H9 (cell line): ENCODE measurements around the gene MCRIP1. TPM values are rescaled to one million over a fixed set of nuclear protein-coding genes. Genes with fewer than 3 reads are reported as not detected.

Experiments used
- DNase-seq: peaks from one replicate; pipeline ENCODE4 v3.0.0-alpha.2; 2017
- H2AFZ ChIP-seq: one replicate; pipeline ENCODE4 v1.6.1; 2013; ENCODE audit warnings: mild to moderate bottlenecking, low read length, control low read depth, moderate library complexity
- H2AK5ac ChIP-seq: 2 replicates; pipeline ENCODE4 v1.6.1; 2013; ENCODE audit warnings: low read length, control low read depth, mixed read lengths; ENCODE audit not compliant: insufficient read length
- H2BK120ac ChIP-seq: one replicate; pipeline ENCODE4 v1.6.1; 2013; ENCODE audit warnings: low read depth, mild to moderate bottlenecking, low read length, control low read depth, inconsistent platforms; ENCODE audit not compliant: poor library complexity, severe bottlenecking
- H2BK12ac ChIP-seq: 2 replicates; pipeline ENCODE4 v1.6.1; 2013; ENCODE audit warnings: low read length, control low read depth, mixed read lengths, low read depth; ENCODE audit not compliant: insufficient read length
- H2BK15ac ChIP-seq: 2 replicates; pipeline ENCODE4 v1.6.1; 2013; ENCODE audit warnings: low read depth, low read length, control low read depth
- H2BK20ac ChIP-seq: one replicate; pipeline ENCODE4 v1.6.1; 2013; ENCODE audit warnings: low read depth, mild to moderate bottlenecking, low read length, control low read depth, inconsistent platforms; ENCODE audit not compliant: poor library complexity, severe bottlenecking
- H2BK5ac ChIP-seq: 2 replicates; pipeline ENCODE4 v1.6.1; 2013; ENCODE audit warnings: low read length, control low read depth, mixed read lengths; ENCODE audit not compliant: insufficient read length
- H3K14ac ChIP-seq: 2 replicates; pipeline ENCODE4 v1.6.1; 2013; ENCODE audit warnings: low read length, control low read depth; ENCODE audit not compliant: insufficient read depth
- H3K18ac ChIP-seq: 2 replicates; pipeline ENCODE4 v1.6.1; 2013; ENCODE audit warnings: low read depth, mild to moderate bottlenecking, mixed read lengths, low read length, control low read depth; ENCODE audit not compliant: insufficient read length
- H3K23ac ChIP-seq: 2 replicates; pipeline ENCODE4 v1.6.1; 2013; ENCODE audit warnings: low read length, control low read depth, mixed read lengths, low read depth; ENCODE audit not compliant: insufficient read length
- H3K23me2 ChIP-seq: 2 replicates; pipeline ENCODE4 v1.6.1; 2013; ENCODE audit warnings: low read depth, mild to moderate bottlenecking, mixed read lengths, low read length, control low read depth; ENCODE audit not compliant: insufficient read length, poor library complexity, severe bottlenecking
- H3K27ac ChIP-seq: 2 replicates; pipeline ENCODE4 v1.5.1; 2013; ENCODE audit warnings: low read length, control low read depth, mixed read lengths, low read depth; ENCODE audit not compliant: insufficient read length
- H3K27me3 ChIP-seq: 2 replicates; pipeline ENCODE4 v1.6.1; 2013; ENCODE audit warnings: low read length, control low read depth, inconsistent platforms; ENCODE audit not compliant: insufficient read depth
- H3K4ac ChIP-seq: 2 replicates; pipeline ENCODE4 v1.6.1; 2013; ENCODE audit warnings: low read depth, mild to moderate bottlenecking, control low read depth, inconsistent platforms, low read length, moderate library complexity
- H3K4me1 ChIP-seq: 2 replicates; pipeline ENCODE4 v1.6.1; 2013; ENCODE audit warnings: low read length, control low read depth, inconsistent platforms; ENCODE audit not compliant: insufficient read depth
- H3K4me2 ChIP-seq: 2 replicates; pipeline ENCODE4 v1.6.1; 2013; ENCODE audit warnings: low read length, control low read depth, mixed read lengths; ENCODE audit not compliant: insufficient read length, insufficient read depth
- H3K56ac ChIP-seq: 2 replicates; pipeline ENCODE4 v1.6.1; 2013; ENCODE audit warnings: low read depth, mild to moderate bottlenecking, mixed read lengths, low read length, control low read depth; ENCODE audit not compliant: insufficient read length
- H3K79me1 ChIP-seq: 2 replicates; pipeline ENCODE4 v1.6.1; 2013; ENCODE audit warnings: low read depth, mild to moderate bottlenecking, moderate library complexity, low read length, control low read depth, inconsistent platforms; ENCODE audit not compliant: insufficient read depth, poor library complexity, severe bottlenecking
- H3K79me2 ChIP-seq: 2 replicates; pipeline ENCODE4 v1.6.1; 2013; ENCODE audit warnings: low read length, control low read depth, inconsistent platforms; ENCODE audit not compliant: insufficient read depth
- H3K9ac ChIP-seq: 2 replicates; pipeline ENCODE4 v1.6.1; 2013; ENCODE audit warnings: low read length, control low read depth, mixed read lengths; ENCODE audit not compliant: insufficient read length; ENCODE audit errors: extremely low read depth
- H3K9me3 ChIP-seq: one replicate; pipeline ENCODE4 v1.6.1; 2013; ENCODE audit warnings: low read depth, low read length, inconsistent platforms; ENCODE audit not compliant: control insufficient read depth
- H3T11ph ChIP-seq: one replicate; pipeline ENCODE4 v1.6.1; 2013; ENCODE audit warnings: mild to moderate bottlenecking, low read length, control low read depth, inconsistent platforms
- H4K20me1 ChIP-seq: one replicate; pipeline ENCODE4 v1.6.1; 2013; ENCODE audit not compliant: control insufficient read depth, insufficient read length, insufficient read depth
- H4K5ac ChIP-seq: 2 replicates; pipeline ENCODE4 v1.6.1; 2013; ENCODE audit warnings: low read depth, mild to moderate bottlenecking, mixed read lengths, low read length, control low read depth; ENCODE audit not compliant: insufficient read length
- H4K8ac ChIP-seq: replicated peaks from 2 replicates; pipeline ENCODE4 v1.6.1; 2013; ENCODE audit warnings: low read length, control low read depth, mixed read lengths, low read depth; ENCODE audit not compliant: insufficient read length
- H4K91ac ChIP-seq: 2 replicates; pipeline ENCODE4 v1.6.1; 2013; ENCODE audit warnings: low read depth, mild to moderate bottlenecking, moderate library complexity, mixed read lengths, low read length, control low read depth; ENCODE audit not compliant: insufficient read length
- H3K27ac Mint-ChIP-seq, 3 experiments: 2 replicates in 2 of 3; 3 replicates in 1 of 3; pipeline ENCODE4 v1.8.0; 2020 to 2021; ENCODE audit warnings: mixed read lengths in 3 of 3, mild to moderate bottlenecking in 1 of 3, moderate library complexity in 1 of 3
- H3K27me3 Mint-ChIP-seq: 2 replicates; pipeline ENCODE4 v1.8.0; 2021; ENCODE audit warnings: low read depth, mild to moderate bottlenecking, moderate library complexity, mixed read lengths
- H3K36me3 Mint-ChIP-seq, 3 experiments: 2 replicates in 2 of 3; 3 replicates in 1 of 3; pipeline ENCODE4 v1.8.0; 2020 to 2021; ENCODE audit warnings: low read depth in 3 of 3, mixed read lengths in 3 of 3; ENCODE audit not compliant: insufficient read depth in 1 of 3
- H3K4me1 Mint-ChIP-seq, 2 experiments: 2 replicates each; pipeline ENCODE4 v1.8.0; 2020; ENCODE audit warnings: mixed read lengths in 2 of 2
- H3K4me3 Mint-ChIP-seq, 2 experiments: 2 replicates in 1 of 2; 3 replicates in 1 of 2; pipeline ENCODE4 v1.8.0; 2020 to 2021; ENCODE audit warnings: mild to moderate bottlenecking in 2 of 2, mixed read lengths in 2 of 2, moderate library complexity in 1 of 2
- H3K9me3 Mint-ChIP-seq, 2 experiments: 2 replicates in 1 of 2; 3 replicates in 1 of 2; pipeline ENCODE4 v1.8.0; 2020; ENCODE audit warnings: mild to moderate bottlenecking in 2 of 2, mixed read lengths in 2 of 2, moderate library complexity in 1 of 2
- WGBS: extraction: QIAGEN DNeasy Blood & Tissue Kit; methylation state at CpG from one replicate; pipeline ENCODE4 v1.1.7; 2013; ENCODE audit warnings: missing lambda C conversion rate, low lambda C conversion rate, mixed read lengths; ENCODE audit not compliant: insufficient read length; ENCODE audit errors: extremely low coverage; 5-methylcytosine and 5-hydroxymethylcytosine counted together
- total RNA-seq: library from RNA; stranded (reverse); gene quantifications from 2 replicates; pipeline ENCODE4 v1.2.1, GENCODE V29; 2021
- TF ChIP-seq, protein P1 (sequence below): fragments of 200-600 bp; sonication (generic); conservative IDR thresholded peaks from 3 replicates; pipeline ENCODE4 v1.8.0; 2021; ENCODE audit warnings: antibody characterized with exemption, mild to moderate bottlenecking

MCRIP1 gene
- total RNA-seq, 1 experiment from 2014 or later: 118 TPM

DNA sequence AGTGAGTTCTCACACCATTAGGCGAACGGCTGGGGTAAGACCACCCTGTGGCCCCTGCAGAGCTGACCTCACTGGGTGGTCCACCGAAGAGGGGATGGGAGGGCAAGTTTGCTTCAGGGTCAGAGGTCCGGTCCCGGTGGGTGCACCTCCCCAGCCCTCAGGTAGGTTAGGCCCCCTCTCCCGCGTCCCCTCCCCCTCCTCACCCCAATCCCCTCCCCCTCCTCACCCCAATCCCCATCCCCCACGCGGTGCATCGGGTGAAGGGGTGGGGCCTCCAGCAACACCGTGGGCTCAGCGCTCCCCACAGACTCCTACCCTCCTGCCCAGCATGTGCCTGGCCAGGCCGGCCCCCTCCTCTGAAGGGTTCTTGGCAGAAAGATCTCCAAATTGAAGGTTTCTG lies 13.4 kb downstream of the MCRIP1 start:
- Histone ChIP-seq H3K56ac (no peak overlapping the region), H3K27ac (no peak overlapping the region), H2BK120ac (no peak overlapping the region), H3K79me2 (no peaks in the 10 kb centered on the region), H3K23me2 (no peaks in the 10 kb centered on the region), H2AFZ (no peak overlapping the region), H4K5ac (no peak overlapping the region), H3K14ac (no peak overlapping the region; the same call in 1 of the 2 replicates), H3T11ph (no peak overlapping the region), H3K18ac (no peak overlapping the region), H4K20me1 (no peaks in the 10 kb centered on the region), H3K4me2 (no peak overlapping the region), H3K9me3 (no peaks in the 10 kb centered on the region), H3K9ac (no peak overlapping the region), H2BK20ac (no peak overlapping the region), H2BK12ac (no peak overlapping the region), H2AK5ac (no peak overlapping the region), H4K91ac (no peak overlapping the region), H2BK15ac (no peak overlapping the region), H2BK5ac (no peak overlapping the region), H4K8ac (no peak overlapping the region), H3K79me1 (no peaks in the 10 kb centered on the region), H3K4me1 (no peaks in the 10 kb centered on the region; the same call in 1 of the 2 replicates), H3K27me3 (no peaks in the 10 kb centered on the region), H3K4ac (no peak overlapping the region), H3K23ac (no peak overlapping the region)
- peaks cover 0 to 5% (median 4%) of the 10 kb centered on the region in 3 experiments; a peak in 4 of 7 replicates for H3K36me3 Mint-ChIP-seq
- DNase-seq: no peak
- peaks cover 10% of the 10 kb centered on the region for H3K27me3 Mint-ChIP-seq
- H3K4me1 Mint-ChIP-seq: peaks cover 0 to 10% of the 10 kb centered on the region in 2 experiments; a peak in 1 of 4 replicates
- no peaks in the 10 kb centered on the region; a peak in 2 of 5 replicates for H3K9me3 Mint-ChIP-seq
- TF ChIP-seq, protein P1, sequence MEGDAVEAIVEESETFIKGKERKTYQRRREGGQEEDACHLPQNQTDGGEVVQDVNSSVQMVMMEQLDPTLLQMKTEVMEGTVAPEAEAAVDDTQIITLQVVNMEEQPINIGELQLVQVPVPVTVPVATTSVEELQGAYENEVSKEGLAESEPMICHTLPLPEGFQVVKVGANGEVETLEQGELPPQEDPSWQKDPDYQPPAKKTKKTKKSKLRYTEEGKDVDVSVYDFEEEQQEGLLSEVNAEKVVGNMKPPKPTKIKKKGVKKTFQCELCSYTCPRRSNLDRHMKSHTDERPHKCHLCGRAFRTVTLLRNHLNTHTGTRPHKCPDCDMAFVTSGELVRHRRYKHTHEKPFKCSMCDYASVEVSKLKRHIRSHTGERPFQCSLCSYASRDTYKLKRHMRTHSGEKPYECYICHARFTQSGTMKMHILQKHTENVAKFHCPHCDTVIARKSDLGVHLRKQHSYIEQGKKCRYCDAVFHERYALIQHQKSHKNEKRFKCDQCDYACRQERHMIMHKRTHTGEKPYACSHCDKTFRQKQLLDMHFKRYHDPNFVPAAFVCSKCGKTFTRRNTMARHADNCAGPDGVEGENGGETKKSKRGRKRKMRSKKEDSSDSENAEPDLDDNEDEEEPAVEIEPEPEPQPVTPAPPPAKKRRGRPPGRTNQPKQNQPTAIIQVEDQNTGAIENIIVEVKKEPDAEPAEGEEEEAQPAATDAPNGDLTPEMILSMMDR: no peak
- H3K4me3 Mint-ChIP-seq: no peak overlapping the region
- H3K27ac Mint-ChIP-seq: no peak overlapping the region
- WGBS: no CpG with 5 or more reads among the region's 13 CpGs
